Measurements from ENCODE around the gene RANBP3L.

- no peak for TF ChIP-seq CTCF (IDR thresholded peaks at IDR 0.05; ENCODE audit: poor library complexity, severe bottlenecking)
- TF ChIP-seq SMC3 (conservative IDR thresholded peaks at IDR 0.05; ENCODE audit: poor library complexity): no peak
- TF ChIP-seq EP300 (conservative IDR thresholded peaks at IDR 0.05; ENCODE audit: poor library complexity, severe bottlenecking): no peak
- TF ChIP-seq EZH2 (IDR thresholded peaks at IDR 0.05; ENCODE audit: borderline replicate concordance, insufficient read depth, low read length, poor library complexity, severe bottlenecking): no peak
- no peak for TF ChIP-seq TAF1 (IDR thresholded peaks at IDR 0.05; ENCODE audit: low read depth)
Measured at GRCh38 chr5:36209664-36210063, 92.0 kb downstream of the RANBP3L start.
